Loucy (cell line): Measurements from ENCODE around the gene MYL5.

ENCODE experiments used
- H2AFZ ChIP-seq: fragments of 200-600 bp; sonication (generic); 2 replicates; pipeline ENCODE4 v1.6.0; 2016; ENCODE audit warnings: antibody characterized with exemption, mild to moderate bottlenecking, low read length, moderate library complexity
- H3F3A ChIP-seq: fragments of 200-600 bp; 2 replicates; pipeline ENCODE4 v1.6.0; 2016; ENCODE audit warnings: antibody characterized with exemption, low read depth, mild to moderate bottlenecking
- H3K27me3 ChIP-seq: fragments of 200-600 bp; sonication (generic); 2 replicates; pipeline ENCODE4 v1.6.1; 2014; ENCODE audit warnings: low read length, mild to moderate bottlenecking; ENCODE audit not compliant: insufficient read depth, poor library complexity, severe bottlenecking
- H3K36me3 ChIP-seq: fragments of 200-600 bp; sonication (generic); 2 replicates; pipeline ENCODE4 v1.6.1; 2016; ENCODE audit warnings: low read length; ENCODE audit not compliant: insufficient read depth
- H3K4me1 ChIP-seq: fragments of 200-600 bp; sonication (generic); 2 replicates; pipeline ENCODE4 v1.5.1; 2014; ENCODE audit warnings: low read length, mild to moderate bottlenecking; ENCODE audit not compliant: insufficient read depth, poor library complexity, severe bottlenecking
- H3K4me2 ChIP-seq: fragments of 200-600 bp; sonication (generic); 2 replicates; pipeline ENCODE4 v1.6.0; 2014; ENCODE audit warnings: antibody characterized with exemption, low read length, low read depth, mild to moderate bottlenecking; ENCODE audit not compliant: poor library complexity, severe bottlenecking
- H3K4me3 ChIP-seq: fragments of 200-600 bp; sonication (generic); 2 replicates; pipeline ENCODE4 v1.5.1; 2014; ENCODE audit warnings: low read length, mild to moderate bottlenecking, mixed read lengths; ENCODE audit not compliant: poor library complexity, severe bottlenecking
- H3K79me2 ChIP-seq: fragments of 200-600 bp; sonication (generic); 2 replicates; pipeline ENCODE4 v1.6.1; 2014; ENCODE audit warnings: low read length; ENCODE audit not compliant: insufficient read depth
- H3K9ac ChIP-seq: fragments of 200-600 bp; sonication (generic); 2 replicates; pipeline ENCODE4 v1.6.0; 2014; ENCODE audit warnings: mild to moderate bottlenecking, low read depth, low read length, moderate library complexity; ENCODE audit not compliant: poor library complexity, severe bottlenecking
- H3K9me2 ChIP-seq: fragments of 200-600 bp; sonication (generic); replicated peaks from 2 replicates; pipeline ENCODE4 v1.6.1; 2016; ENCODE audit warnings: low read depth, low read length, mixed read lengths
- H3K9me3 ChIP-seq: fragments of 200-600 bp; sonication (generic); 2 replicates; pipeline ENCODE4 v1.6.1; 2014; ENCODE audit warnings: mild to moderate bottlenecking, antibody characterized with exemption, low read length, low read depth; ENCODE audit not compliant: insufficient read depth
- H4K20me1 ChIP-seq: fragments of 200-600 bp; sonication (generic); 2 replicates; pipeline ENCODE4 v1.6.0; 2014; ENCODE audit warnings: antibody characterized with exemption, low read length, mild to moderate bottlenecking; ENCODE audit not compliant: insufficient read depth, poor library complexity, severe bottlenecking
- CTCF ChIP-seq: fragments of 200-600 bp; sonication (generic); conservative IDR thresholded peaks from 2 replicates; pipeline ENCODE4 v1.5.1; 2014; ENCODE audit warnings: mild to moderate bottlenecking, antibody characterized with exemption, low read length
- EZH2phosphoT487 ChIP-seq: fragments of 200-600 bp; IDR thresholded peaks from 2 replicates; pipeline ENCODE4 v1.6.1; 2018; ENCODE audit warnings: antibody characterized with exemption, mild to moderate bottlenecking, moderate library complexity, borderline replicate concordance

MYL5 gene

GRCh38 chr4:628821-629635 lies 45.3 kb upstream of the MYL5 start:
- no peaks in the 10 kb centered on the region for H3K36me3 ChIP-seq
- no peaks in the 10 kb centered on the region for H3K27me3 ChIP-seq
- peaks cover 46% of the 10 kb centered on the region; the same call in 1 of the 2 replicates for H3K9me3 ChIP-seq
- no peaks in the 10 kb centered on the region for H3F3A ChIP-seq
- TF ChIP-seq EZH2phosphoT487 (no peak), CTCF (no peak)
- H2AFZ ChIP-seq = no peak overlapping the region
- no peak overlapping the region for H3K9ac ChIP-seq
- no peak overlapping the region for H3K4me2 ChIP-seq
- H3K4me1 ChIP-seq = no peaks in the 10 kb centered on the region
- H4K20me1 ChIP-seq = no peaks in the 10 kb centered on the region
- no peaks in the 10 kb centered on the region for H3K79me2 ChIP-seq
- no peaks in the 10 kb centered on the region for H3K9me2 ChIP-seq
- no peak overlapping the region for H3K4me3 ChIP-seq

GRCh38 chr4:629636-629914 lies 44.8 kb upstream of the MYL5 start:
- Histone ChIP-seq H3K27me3 (no peaks in the 10 kb centered on the region), H3K79me2 (no peaks in the 10 kb centered on the region), H3K4me3 (no peak overlapping the region), H3K9me2 (no peaks in the 10 kb centered on the region), H3K9ac (no peak overlapping the region), H4K20me1 (no peaks in the 10 kb centered on the region), H3K4me2 (no peak overlapping the region), H3F3A (no peaks in the 10 kb centered on the region), H3K9me3 (peaks cover 40% of the 10 kb centered on the region; the same call in 1 of the 2 replicates), H3K36me3 (no peaks in the 10 kb centered on the region), H2AFZ (no peak overlapping the region), H3K4me1 (no peaks in the 10 kb centered on the region)
- TF ChIP-seq CTCF = no peak

GRCh38 chr4:629915-630641 lies 44.3 kb upstream of the MYL5 start:
- no peaks in the 10 kb centered on the region for H4K20me1 ChIP-seq
- H3F3A ChIP-seq = no peaks in the 10 kb centered on the region
- no peak overlapping the region for H3K9ac ChIP-seq
- H3K4me3 ChIP-seq = no peak overlapping the region
- no peaks in the 10 kb centered on the region for H3K4me1 ChIP-seq
- H3K9me3 ChIP-seq = peaks cover 40% of the 10 kb centered on the region; the same call in 1 of the 2 replicates
- H3K9me2 ChIP-seq = no peaks in the 10 kb centered on the region
- no peak overlapping the region for H2AFZ ChIP-seq
- no peaks in the 10 kb centered on the region for H3K36me3 ChIP-seq
- no peak for TF ChIP-seq EZH2phosphoT487
- no peak for TF ChIP-seq CTCF
- no peaks in the 10 kb centered on the region for H3K27me3 ChIP-seq
- H3K4me2 ChIP-seq = no peak overlapping the region
- no peaks in the 10 kb centered on the region for H3K79me2 ChIP-seq
